Measurements from ENCODE around the gene RAB3IP. TPM values are rescaled to one million over a fixed set of nuclear protein-coding genes. Genes with fewer than 3 reads are reported as not detected.

RAB3IP gene
- total and polyA plus RNA-seq, 10 of the 15 experiments (the other 5 are each of a cell fraction or from before 2014, with no cell fraction given), result 18.8 to 53.6 (median 28.7) TPM

DNA sequence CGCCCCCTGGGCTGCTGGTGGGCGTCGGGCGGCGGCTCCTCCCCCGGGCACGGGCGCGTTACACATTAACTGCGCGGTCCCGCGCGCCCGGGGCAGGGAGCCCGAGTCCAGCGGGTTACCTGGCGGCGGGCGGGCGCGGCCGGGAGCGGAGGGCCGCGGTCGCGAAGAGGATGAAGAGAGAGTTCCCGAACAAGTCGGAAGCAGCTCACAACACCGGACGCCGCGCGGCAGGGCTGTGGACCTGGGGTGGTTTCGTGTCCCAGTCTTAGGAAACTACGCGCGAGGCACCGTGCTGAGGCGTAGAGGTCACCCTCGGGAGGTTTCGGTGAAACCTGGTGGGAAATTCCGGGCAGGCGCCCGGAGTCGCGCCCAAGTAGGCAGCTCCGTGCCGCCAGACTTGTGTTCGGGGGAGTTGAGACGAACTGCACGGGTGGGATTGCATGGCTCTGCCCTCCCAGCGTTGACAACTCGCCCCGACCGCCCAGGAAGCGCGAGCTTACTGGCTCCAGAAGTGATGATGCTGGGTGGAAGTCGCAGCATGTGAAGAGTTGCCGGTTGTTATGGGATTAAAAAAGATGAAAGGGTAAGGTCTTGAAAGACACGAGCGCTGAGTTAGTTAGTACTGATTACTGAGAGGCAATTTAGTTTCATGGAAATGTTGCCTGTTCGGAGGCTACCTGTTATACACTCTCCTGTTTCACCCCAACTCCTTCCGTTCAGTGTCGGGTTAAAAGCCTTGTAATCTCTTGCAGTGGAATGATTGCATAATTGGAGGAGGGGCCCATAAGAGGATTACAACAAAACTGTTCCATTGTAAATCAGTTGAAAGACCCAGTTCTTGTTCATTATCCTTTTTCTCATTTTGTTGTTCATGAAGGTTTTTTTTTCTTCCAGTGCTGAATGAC lies 879 bp downstream of the RAB3IP start:
- intact Hi-C loops (cut with micrococcal nuclease; ENCODE audit: unreplicated experiment), result loop anchor here (5.0 to 10.0 kb wide), 3 partner anchors 138 to 505 kb away; partner anchors contain the start of genes CNOT2 and YEATS4
- Histone ChIP-seq H3K9ac (ENCODE audit: control insufficient read depth, insufficient read depth, low read length) (peak overlapping the region; percentile 76), H4K20me1 (ENCODE audit: control insufficient read depth, insufficient read depth) (no peaks in the 10 kb centered on the region), H3K4me2 (ENCODE audit: control insufficient read depth, insufficient read depth) (peak overlapping the region; percentile 89), H3K36me3 (ENCODE audit: control insufficient read depth in 2 of 2, insufficient read depth in 2 of 2, low read length in 1 of 2) (no peaks in the 10 kb centered on the region), H3K4me3 (peak overlapping the region; percentile 77), H3K27me3 (replicated peaks in 1 of 2; ENCODE audit: control insufficient read depth in 2 of 2, insufficient read depth in 2 of 2, low read length in 1 of 2) (no peaks in the 10 kb centered on the region), H3K79me2 (ENCODE audit: control insufficient read depth, insufficient read depth, low read length) (peaks cover 26% of the 10 kb centered on the region), H3K4me1 (ENCODE audit: control insufficient read depth, insufficient read depth, low read length) (peaks cover 3% of the 10 kb centered on the region; the same call in 1 of the 2 replicates), H2AFZ (ENCODE audit: control insufficient read depth, low read depth, low read length) (peak overlapping the region; percentile 87), H3K9me3 (replicated peaks; ENCODE audit: control insufficient read depth, insufficient read depth, low read length) (no peaks in the 10 kb centered on the region), H3K27ac (ENCODE audit: control insufficient read depth, insufficient read depth) (peak overlapping the region; percentile 74)
- BruUV-seq (replicated peaks), result no TSS peak
- DNase-seq (ENCODE audit: low read depth, low spot score) (peak; percentile 28), FAIRE-seq (peak; percentile 81), ATAC-seq (peak; percentile 68)
- ChIA-PET RAD21 (ENCODE audit: unreplicated experiment) (interaction anchor here (1.2 kb wide), 1 partner anchor 269 kb away, joined by 3 read pairs; no protein-coding TSS in a partner anchor), CTCF (interaction anchor here (0.6 to 1.1 kb wide), 2 partner anchors 40 to 57 kb away, joined by 3 read pairs; no protein-coding TSS in a partner anchor), SMC1A (ENCODE audit: uncharacterized antibody, unreplicated experiment) (interaction anchor here (1.2 kb wide), 1 partner anchor 11 kb away, joined by 3 read pairs; no protein-coding TSS in a partner anchor), POLR2A (interaction anchor here (0.6 to 1.3 kb wide), 5 partner anchors 9 to 379 kb away, joined by 3 to 4 read pairs (median 3); no protein-coding TSS in a partner anchor)
- under 1% methylated on average over 66 of the region's 66 CpGs for WGBS (ENCODE audit: insufficient coverage, insufficient replicate concordance, low lambda C conversion rate, missing lambda C conversion rate)
- in situ Hi-C loops (cut with MboI), result loop anchor here (10.0 kb wide), 1 partner anchor 505 kb away; the partner anchor contains the start of gene CNOT2
- TF ChIP-seq GATAD2B (conservative IDR thresholded peaks at IDR 0.05; ENCODE audit: low read depth) (peak; percentile 94), EED (IDR thresholded peaks at IDR 0.05; ENCODE audit: low read depth) (0 out of 2 replicates have a peak, but pooled peaks have one; percentile 26), ZNF217 (IDR thresholded peaks at IDR 0.05) (0 out of 2 replicates have a peak, but pooled peaks have one; percentile 60), IKZF1 (conservative IDR thresholded peaks at IDR 0.05) (peak; percentile 77), CBFB (IDR thresholded peaks at IDR 0.05; ENCODE audit: low read depth) (no peak; the same call in 1 of the 2 replicates), HDGF (IDR thresholded peaks at IDR 0.05) (peak; percentile 60; the same call in 1 of the 2 replicates), TARDBP (IDR thresholded peaks at IDR 0.05; ENCODE audit: borderline replicate concordance) (no peak), NR2F1 (conservative IDR thresholded peaks at IDR 0.05) (peak; percentile 73), SUZ12 (IDR thresholded peaks at IDR 0.05; ENCODE audit: unreplicated experiment) (no peak), CBX5 (IDR thresholded peaks at IDR 0.05; ENCODE audit: low read depth) (peak; percentile 75; the same call in 1 of the 2 replicates), CEBPB (IDR thresholded peaks at IDR 0.05; ENCODE audit: borderline replicate concordance in 1 of 2, low read depth in 2 of 2, low read length in 2 of 2) (no peak), CREM (IDR thresholded peaks at IDR 0.05; ENCODE audit: low read depth) (peak; percentile 29; the same call in 1 of the 2 replicates), KAT2A (conservative IDR thresholded peaks at IDR 0.05; ENCODE audit: control insufficient read depth, low read depth, low read length) (no peak)
- TF ChIP-seq, protein P1, sequence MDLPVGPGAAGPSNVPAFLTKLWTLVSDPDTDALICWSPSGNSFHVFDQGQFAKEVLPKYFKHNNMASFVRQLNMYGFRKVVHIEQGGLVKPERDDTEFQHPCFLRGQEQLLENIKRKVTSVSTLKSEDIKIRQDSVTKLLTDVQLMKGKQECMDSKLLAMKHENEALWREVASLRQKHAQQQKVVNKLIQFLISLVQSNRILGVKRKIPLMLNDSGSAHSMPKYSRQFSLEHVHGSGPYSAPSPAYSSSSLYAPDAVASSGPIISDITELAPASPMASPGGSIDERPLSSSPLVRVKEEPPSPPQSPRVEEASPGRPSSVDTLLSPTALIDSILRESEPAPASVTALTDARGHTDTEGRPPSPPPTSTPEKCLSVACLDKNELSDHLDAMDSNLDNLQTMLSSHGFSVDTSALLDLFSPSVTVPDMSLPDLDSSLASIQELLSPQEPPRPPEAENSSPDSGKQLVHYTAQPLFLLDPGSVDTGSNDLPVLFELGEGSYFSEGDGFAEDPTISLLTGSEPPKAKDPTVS (IDR thresholded peaks at IDR 0.05; ENCODE audit: low read depth, low read length), result no peak
- TF ChIP-seq, protein P2, sequence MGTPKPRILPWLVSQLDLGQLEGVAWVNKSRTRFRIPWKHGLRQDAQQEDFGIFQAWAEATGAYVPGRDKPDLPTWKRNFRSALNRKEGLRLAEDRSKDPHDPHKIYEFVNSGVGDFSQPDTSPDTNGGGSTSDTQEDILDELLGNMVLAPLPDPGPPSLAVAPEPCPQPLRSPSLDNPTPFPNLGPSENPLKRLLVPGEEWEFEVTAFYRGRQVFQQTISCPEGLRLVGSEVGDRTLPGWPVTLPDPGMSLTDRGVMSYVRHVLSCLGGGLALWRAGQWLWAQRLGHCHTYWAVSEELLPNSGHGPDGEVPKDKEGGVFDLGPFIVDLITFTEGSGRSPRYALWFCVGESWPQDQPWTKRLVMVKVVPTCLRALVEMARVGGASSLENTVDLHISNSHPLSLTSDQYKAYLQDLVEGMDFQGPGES (IDR thresholded peaks at IDR 0.05), result no peak
- TF ChIP-seq, protein P3, sequence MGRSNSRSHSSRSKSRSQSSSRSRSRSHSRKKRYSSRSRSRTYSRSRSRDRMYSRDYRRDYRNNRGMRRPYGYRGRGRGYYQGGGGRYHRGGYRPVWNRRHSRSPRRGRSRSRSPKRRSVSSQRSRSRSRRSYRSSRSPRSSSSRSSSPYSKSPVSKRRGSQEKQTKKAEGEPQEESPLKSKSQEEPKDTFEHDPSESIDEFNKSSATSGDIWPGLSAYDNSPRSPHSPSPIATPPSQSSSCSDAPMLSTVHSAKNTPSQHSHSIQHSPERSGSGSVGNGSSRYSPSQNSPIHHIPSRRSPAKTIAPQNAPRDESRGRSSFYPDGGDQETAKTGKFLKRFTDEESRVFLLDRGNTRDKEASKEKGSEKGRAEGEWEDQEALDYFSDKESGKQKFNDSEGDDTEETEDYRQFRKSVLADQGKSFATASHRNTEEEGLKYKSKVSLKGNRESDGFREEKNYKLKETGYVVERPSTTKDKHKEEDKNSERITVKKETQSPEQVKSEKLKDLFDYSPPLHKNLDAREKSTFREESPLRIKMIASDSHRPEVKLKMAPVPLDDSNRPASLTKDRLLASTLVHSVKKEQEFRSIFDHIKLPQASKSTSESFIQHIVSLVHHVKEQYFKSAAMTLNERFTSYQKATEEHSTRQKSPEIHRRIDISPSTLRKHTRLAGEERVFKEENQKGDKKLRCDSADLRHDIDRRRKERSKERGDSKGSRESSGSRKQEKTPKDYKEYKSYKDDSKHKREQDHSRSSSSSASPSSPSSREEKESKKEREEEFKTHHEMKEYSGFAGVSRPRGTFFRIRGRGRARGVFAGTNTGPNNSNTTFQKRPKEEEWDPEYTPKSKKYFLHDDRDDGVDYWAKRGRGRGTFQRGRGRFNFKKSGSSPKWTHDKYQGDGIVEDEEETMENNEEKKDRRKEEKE (IDR thresholded peaks at IDR 0.05), result no peak
